ENCODE data around the gene PIGX. TPM values are rescaled to one million over a fixed set of nuclear protein-coding genes. Genes with fewer than 3 reads are reported as not detected.

The PIGX gene
- polyA plus RNA-seq, 1 donor from 2014 or later, result 116 TPM

GRCh38 chr3:196754091-196754981 lies 42.2 kb downstream of the PIGX start:
- peaks cover 67% of the 10 kb centered on the region for H3K79me2 ChIP-seq (replicated peaks; ENCODE audit: insufficient read depth, low read length)
- no peaks in the 10 kb centered on the region for H3K27me3 ChIP-seq (ENCODE audit: insufficient read depth, low read depth, low read length)
- H3F3A ChIP-seq (ENCODE audit: insufficient read depth, low read length, poor library complexity, severe bottlenecking), result no peaks in the 10 kb centered on the region
- H2AFZ ChIP-seq (ENCODE audit: low read depth, low read length), result no peak overlapping the region
- no peak overlapping the region for H3K4me3 ChIP-seq (ENCODE audit: low read length)
- no peak for TF ChIP-seq TAF1 (IDR thresholded peaks at IDR 0.05; ENCODE audit: low read depth)
- no peak for TF ChIP-seq CTCF (IDR thresholded peaks at IDR 0.05; ENCODE audit: poor library complexity, severe bottlenecking)
- no peak for TF ChIP-seq EZH2 (IDR thresholded peaks at IDR 0.05; ENCODE audit: borderline replicate concordance, insufficient read depth, low read length, poor library complexity, severe bottlenecking)
- TF ChIP-seq REST (IDR thresholded peaks at IDR 0.05; ENCODE audit: borderline replicate concordance), result no peak
- TF ChIP-seq RAD21 (conservative IDR thresholded peaks at IDR 0.05), result no peak
- no peak for TF ChIP-seq MXI1 (conservative IDR thresholded peaks at IDR 0.05; ENCODE audit: poor library complexity, severe bottlenecking)
- no peak for TF ChIP-seq SMC3 (conservative IDR thresholded peaks at IDR 0.05; ENCODE audit: poor library complexity)
- no peak for TF ChIP-seq POLR2AphosphoS5 (IDR thresholded peaks at IDR 0.05)
- no peak for TF ChIP-seq EP300 (conservative IDR thresholded peaks at IDR 0.05; ENCODE audit: poor library complexity, severe bottlenecking)
- H3K9me3 ChIP-seq (ENCODE audit: low read length), result no peaks in the 10 kb centered on the region
- no peaks in the 10 kb centered on the region for H3K36me3 ChIP-seq (ENCODE audit: insufficient read depth, low read length)
- no peak overlapping the region for H3K4me2 ChIP-seq (ENCODE audit: low read length)
- H3K9me2 ChIP-seq (ENCODE audit: insufficient read depth, low read length), result no peaks in the 10 kb centered on the region
- H4K20me1 ChIP-seq (ENCODE audit: insufficient read depth), result no peaks in the 10 kb centered on the region
- H3K9ac ChIP-seq (ENCODE audit: low read length), result no peak overlapping the region
- H3K27ac ChIP-seq (ENCODE audit: low read length), result no peak overlapping the region

DNA sequence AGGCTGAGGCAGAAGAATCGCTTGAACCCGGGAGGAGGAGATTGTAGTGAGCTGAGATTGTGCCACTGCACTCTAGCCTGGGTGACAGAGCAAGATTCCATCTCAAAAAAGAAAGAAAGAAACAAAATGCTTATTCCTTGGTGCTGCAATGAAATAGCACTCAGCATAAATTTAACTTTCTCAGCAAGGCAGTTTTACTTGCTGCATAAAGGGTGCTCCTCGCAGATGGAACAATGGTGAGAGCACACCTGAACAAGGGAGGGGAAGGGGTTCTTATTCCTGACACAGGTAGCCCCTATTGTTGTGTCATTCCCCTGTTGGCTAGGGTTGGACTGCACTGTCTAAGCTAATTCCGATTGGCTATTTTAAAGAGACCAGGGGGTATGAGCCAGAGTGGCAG lies 44.6 kb downstream of the PIGX start:
- Histone ChIP-seq H3K27me3 (ENCODE audit: insufficient read depth, low read depth, low read length) (no peaks in the 10 kb centered on the region), H3K27ac (ENCODE audit: low read length) (no peak overlapping the region), H3K4me3 (ENCODE audit: low read length) (no peak overlapping the region), H3K4me2 (ENCODE audit: low read length) (no peak overlapping the region), H3K79me2 (replicated peaks; ENCODE audit: insufficient read depth, low read length) (peaks cover 58% of the 10 kb centered on the region), H2AFZ (ENCODE audit: low read depth, low read length) (no peak overlapping the region), H3K9ac (ENCODE audit: low read length) (no peak overlapping the region), H3K9me3 (ENCODE audit: low read length) (no peaks in the 10 kb centered on the region), H3F3A (ENCODE audit: insufficient read depth, low read length, poor library complexity, severe bottlenecking) (no peaks in the 10 kb centered on the region), H3K9me2 (ENCODE audit: insufficient read depth, low read length) (no peaks in the 10 kb centered on the region), H3K36me3 (ENCODE audit: insufficient read depth, low read length) (peaks cover 4% of the 10 kb centered on the region), H4K20me1 (ENCODE audit: insufficient read depth) (no peaks in the 10 kb centered on the region)
- TF ChIP-seq RAD21 (conservative IDR thresholded peaks at IDR 0.05), result no peak

Measured in neural cell (in vitro differentiated cells).